ENCODE measurements around the gene GLB1L3.

Gene GLB1L3, protein sequence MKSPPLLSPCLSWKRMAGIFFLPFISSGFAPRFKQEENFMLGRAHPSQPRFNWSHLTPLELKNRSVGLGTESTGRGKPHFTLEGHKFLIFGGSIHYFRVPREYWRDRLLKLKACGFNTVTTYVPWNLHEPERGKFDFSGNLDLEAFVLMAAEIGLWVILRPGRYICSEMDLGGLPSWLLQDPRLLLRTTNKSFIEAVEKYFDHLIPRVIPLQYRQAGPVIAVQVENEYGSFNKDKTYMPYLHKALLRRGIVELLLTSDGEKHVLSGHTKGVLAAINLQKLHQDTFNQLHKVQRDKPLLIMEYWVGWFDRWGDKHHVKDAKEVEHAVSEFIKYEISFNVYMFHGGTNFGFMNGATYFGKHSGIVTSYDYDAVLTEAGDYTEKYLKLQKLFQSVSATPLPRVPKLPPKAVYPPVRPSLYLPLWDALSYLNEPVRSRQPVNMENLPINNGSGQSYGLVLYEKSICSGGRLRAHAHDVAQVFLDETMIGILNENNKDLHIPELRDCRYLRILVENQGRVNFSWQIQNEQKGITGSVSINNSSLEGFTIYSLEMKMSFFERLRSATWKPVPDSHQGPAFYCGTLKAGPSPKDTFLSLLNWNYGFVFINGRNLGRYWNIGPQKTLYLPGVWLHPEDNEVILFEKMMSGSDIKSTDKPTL

DNA sequence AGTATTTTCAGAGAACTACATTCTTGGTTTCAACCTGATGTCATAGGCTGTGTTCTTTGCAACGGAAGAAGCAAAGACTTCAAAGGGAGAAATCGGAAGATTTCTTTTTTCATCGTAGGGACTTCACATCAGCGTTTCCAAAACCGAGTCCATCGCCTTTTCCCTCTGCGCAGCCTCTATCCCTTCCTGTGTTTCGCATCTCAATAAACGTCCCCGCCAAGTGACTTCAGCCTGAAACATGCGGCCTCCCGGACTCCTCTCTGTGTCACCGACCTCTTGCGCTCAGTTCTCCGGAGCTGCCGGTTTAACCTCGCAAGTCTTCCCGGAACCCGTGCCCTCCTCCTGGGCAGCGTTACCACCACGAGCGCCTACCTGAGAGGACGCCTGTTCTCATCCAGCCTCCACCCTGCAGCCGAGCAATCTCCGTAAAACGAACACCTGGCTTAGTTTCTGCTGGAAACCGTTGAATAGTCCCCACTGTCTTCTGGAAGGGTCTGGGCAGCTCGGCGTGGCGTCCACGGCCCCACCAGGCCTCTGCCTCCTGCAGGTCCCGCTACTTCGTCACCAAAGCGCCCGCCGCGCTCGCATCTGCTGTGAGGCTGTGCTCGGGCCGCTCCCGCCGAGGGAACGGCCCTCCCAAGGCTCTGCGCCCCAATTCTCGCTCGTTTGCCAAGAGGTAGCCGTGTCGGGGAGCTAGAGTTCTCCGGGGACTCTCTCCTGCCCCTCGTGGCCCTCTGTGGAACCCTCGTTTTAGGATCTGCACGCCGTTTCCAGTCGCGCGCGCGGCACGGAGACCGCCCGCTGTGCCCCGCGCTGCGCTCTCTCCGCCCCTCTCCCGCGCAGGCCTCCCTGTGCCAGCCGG is at the start of gene GLB1L3:
TSS of gene GLB1L3 (plus strand) at position 846 of the 862 bp plus-strand sequence. CDS start 362 bp downstream, outside the sequence.
- DNase-seq (ENCODE audit: low spot score), result no peak

DNA sequence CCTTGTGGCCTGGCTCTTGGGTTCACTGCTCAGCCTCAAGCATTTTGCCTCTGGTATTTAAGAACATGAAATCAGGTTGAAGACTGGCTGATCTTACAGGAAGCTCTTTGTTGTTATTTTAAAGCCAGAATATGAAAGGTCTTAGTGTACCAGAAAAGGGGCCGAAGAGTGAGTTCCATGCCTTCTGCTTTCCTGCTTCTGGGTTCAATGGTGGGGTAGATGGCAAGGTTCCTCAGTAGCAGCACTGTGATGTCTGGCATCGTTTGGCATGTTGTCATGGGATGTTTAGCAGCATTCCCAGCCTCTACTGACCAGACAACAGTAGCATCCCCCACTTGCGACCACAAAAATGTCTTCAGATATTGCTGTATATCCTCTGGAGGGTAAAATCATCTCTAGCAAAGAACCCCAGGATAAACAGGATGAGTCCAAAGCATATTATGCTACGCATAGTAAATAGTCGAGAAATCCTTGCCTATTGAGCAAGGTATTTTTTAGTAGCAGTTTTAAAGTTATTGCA is 49.3 kb upstream of the GLB1L3 start:
- DNase-seq (ENCODE audit: low spot score), result no peak

DNA sequence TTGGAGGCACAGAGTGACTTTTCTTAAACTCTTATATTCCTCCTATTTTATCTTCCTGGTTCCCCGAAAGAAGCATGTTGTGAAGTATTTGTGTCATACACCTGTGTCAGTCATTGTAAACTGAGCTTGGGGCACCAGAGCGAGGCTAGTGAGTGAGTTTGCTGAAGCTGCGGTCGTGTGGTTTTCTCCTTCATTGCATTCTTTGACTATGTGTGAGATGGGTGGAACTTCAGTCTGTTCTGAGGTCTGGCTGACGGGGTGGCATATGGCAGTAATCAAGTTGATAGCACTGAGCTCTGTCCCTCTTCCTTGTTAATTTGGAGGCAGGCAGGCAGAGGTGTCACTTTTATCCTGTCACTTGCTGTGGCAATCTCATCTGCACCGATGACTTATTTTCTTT is 47.6 kb upstream of the GLB1L3 start:
- DNase-seq (ENCODE audit: low spot score), result no peak

DNA sequence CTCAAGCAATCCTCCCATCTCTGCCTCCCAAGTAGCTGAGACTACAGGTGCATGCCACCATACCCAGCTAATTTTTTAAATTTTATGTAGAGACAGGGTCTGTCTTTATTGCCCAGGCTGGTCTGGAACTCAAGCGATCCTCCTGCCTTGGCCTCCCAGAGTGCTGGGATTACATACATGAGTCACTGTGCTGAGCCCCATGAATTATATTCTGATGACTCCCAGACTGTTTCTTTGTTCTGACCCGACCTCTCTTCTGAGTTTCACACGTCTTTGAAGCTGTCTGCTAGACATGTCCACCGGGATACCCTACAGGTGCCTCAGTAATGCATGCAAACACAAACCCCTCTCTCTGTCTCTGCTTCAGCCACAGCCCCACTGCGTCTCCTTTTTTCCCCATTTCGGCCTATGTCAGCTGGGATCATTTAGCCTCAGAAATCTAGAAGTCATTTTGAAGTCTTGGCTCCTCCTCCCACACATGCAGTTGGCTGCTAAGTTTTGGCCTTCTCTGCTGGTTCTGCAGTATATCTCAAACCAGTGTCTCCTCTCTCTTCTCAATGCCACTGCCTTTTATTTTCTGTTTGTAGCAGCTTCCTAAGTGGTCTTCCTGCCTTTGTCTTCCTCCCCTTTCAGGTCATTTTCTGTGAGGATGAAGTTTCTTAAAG is 46.9 kb upstream of the GLB1L3 start:
- DNase-seq (ENCODE audit: low spot score), result no peak

DNA sequence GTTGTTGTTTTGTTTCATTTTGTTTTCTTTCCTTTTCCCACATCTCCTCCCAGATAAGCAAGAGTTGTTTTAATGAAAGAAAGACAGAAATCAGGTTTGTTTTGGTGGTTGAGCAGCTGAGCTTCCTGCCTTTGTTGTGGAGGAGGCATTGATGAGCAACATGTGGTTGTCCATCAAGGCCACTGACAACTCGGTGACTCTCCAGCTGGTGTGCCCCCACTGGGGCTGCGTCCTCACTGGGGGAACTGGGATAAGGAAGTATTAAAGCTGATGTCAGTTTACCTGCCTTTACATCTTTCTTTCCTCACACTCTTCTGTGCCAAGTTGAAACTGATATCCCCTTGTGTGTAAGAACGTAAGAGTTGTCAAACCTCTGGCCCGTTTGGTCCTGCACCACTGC is 45.8 kb upstream of the GLB1L3 start:
- DNase-seq (ENCODE audit: low spot score), result no peak

DNA sequence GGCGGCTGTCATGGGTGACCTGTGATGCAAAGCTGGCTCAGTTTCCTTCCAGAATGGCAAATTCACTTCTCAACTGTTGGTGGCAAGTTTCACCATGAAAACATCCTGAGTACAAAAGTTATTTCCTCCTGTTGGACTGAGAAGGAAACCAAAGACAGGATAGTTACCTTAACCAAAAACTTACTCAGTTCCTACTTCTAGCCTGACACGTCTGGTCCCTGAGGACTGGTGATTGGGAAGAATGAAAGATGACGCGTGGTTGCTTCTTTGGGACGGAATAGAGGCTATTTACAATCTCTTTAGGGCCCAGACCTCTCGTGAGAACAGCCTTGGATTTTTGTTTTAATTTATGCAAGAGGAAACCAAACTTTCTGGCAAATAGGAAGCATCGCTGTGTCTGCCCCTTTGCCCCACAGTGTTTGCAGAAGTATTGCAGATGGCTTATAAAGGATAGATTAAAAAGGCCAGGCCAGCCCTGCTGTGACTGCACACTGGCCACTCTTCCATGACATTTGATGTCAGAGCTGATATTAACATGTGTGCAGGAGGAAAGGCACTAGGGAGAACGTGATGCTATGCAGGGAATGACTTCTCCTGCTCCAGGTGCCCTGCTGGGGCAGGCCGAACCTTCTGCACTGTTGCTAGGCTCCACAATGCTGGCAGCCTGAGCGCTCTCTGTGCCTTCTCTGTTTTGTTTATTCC is 44.1 kb upstream of the GLB1L3 start:
- DNase-seq (ENCODE audit: low spot score), result no peak

DNA sequence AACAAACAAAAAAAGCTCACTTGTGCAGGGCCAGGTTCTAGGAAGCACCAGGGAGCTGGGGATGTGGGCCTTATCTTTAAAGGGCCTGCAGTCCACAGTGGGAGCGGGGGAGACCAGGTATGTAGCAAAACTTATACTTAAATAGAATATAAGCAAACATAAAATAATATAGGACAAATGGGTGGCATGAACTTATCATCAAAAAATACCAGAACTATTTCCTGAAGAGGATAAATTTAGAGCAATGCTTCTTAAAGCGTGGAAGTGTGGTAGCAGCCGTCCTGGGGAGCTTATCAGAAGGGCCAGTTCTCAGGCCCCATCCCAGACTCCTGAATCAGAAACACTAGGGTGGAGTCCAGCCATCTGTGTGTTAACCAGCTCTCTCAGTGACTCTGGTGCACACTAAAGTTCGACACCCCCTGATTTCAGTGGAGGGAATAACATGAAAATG is 42.4 kb upstream of the GLB1L3 start:
- no peak for DNase-seq (ENCODE audit: low spot score)

DNA sequence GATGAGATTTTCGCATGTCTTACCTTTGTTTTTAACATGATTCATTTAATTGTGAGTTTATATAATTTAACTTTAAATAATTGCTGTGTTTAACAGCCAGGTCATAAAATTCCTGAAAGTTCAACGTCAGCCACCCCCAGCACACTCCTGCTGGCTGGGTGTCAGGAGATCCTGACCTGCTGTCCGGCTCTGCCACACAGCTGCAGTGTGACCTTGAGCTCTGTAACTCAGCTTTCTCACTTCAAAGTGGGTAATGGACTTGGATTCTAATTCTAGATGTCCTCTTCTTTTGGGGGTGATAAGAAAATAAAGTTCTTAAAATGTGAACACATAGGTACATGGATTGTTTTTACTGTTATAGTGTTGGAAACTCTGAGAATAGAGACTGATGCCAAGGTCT is 40.8 kb upstream of the GLB1L3 start:
- no peak for DNase-seq (ENCODE audit: low spot score)

DNA sequence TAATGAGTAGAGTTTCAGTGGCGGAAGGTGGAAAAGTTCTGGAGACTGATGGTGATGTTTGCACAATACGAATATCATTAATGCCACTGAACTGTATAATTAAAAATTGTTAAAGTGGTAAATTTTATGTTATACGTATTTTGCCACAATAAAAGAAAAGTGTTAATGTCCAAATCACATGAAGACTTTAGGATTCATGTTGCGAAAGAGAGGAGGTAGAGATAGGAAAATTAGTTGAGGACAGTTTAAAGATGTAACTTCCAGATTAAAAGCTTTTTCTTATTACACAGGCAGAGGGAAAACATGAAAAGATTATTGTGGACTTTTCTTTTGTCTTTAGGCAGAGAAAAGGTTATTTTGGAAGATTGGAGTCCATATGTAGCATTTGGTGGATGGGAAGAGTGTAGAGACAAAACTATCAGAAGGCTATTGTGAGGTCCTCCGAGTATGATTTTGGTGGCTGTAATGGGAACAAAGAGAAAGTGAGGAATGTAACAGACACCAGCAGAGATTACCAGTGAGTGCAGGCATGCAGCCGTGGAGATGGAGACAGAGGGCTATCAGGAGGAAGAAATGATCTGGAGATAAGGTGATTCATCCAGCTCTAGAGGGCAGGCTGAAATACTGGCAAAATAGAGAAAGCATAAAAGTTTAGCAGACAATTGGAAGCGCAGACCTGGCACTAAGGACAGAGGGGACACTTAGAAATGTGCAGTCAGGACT is 39.2 kb upstream of the GLB1L3 start:
- DNase-seq (ENCODE audit: low spot score), result no peak

DNA sequence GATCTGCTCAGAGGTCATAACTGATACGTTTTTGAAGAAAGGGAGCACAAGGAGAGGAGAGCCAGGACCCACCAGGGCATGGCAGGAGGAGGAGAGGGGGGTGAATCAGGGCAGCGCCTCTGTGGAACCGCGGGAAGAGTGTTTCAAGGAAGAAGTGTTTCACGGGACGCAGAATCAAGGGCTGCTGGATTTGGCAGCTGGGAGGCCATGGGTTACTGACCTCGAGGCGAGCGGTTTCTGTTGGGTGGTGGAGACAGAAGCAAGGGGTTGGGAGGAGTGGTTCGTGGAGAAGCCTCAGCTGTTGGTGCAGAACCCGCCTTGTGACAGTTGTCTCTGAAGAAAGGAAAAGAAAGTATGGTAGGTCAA is 38.6 kb upstream of the GLB1L3 start:
- DNase-seq (ENCODE audit: low spot score), result no peak

DNA sequence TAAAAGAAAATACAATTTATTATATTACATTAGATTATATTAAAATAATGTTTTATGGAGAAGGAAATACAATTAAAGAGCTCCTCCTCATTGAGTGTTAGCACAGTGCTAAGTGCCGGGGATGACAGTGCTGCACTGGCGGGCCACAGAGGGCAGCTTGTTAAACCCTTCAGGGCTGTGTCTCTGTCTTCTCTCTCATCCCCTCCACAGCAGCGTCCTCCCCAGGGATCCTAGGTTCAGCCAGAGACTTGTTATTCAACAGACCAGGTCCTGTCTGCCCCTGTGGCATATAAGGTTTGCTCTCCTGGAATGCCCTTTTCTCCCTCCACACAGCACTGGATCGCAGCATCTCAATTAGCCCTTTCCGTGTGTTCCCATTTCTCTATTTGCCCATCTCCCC is 37.2 kb upstream of the GLB1L3 start:
- no peak for DNase-seq (ENCODE audit: low spot score)

DNA sequence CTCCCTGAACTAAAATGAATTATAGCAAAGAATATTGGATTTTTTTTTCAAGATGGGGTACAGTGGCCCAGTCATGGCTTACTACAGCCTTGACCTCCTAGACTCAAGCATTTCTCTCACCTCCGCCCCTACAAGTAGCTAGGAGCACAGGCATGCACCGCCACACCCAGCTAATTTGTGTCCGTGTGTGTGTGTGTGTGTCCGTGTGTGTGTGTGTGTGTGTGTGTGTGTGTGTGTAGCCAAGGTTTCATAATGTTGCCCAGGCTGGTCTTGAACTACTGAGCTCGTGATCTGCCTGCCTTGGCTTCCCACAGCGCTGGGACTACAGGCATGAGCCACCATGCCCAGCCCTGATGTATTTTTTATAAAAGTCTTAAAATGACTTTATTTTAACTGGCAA is 35.6 kb upstream of the GLB1L3 start:
- no peak for DNase-seq (ENCODE audit: low spot score)

DNA sequence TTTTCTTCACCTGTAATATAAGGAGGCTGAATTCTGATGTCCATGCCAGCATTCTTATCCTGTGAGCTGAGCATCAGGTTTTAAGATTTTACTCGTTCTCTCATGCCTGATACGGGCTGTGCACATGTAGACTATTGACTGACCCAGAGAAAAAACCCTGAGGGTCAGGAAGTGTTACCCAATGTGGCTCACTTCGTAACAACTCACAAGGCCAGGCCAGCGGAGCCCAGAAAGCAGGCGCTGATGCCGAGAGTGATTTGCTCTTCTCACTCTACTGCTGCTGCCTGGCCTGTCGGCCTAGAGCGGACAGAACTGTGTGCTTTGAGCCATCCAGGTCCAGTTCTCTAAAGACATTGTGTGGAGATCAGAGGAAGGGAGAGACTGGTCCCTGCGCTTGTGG is 33.8 kb upstream of the GLB1L3 start:
- DNase-seq (ENCODE audit: low spot score), result no peak

DNA sequence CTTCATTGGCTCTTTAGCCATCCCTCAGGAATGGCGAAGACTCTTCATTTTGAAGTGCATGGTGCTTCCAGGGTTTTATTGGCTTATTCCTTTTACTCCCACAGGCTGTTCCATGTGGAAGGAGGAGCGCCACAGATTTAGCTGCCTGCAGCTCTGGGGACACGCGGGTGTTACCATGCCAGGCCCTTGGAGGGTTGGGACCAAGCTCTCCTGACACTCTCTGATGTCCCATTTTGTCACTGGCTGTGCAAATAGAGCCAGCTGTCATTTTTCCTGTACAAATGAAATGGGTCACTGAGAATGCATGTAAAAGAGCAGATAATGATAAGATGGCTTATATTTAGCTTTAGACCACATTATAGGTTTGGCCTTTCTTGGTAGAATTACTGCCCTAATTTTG is 32.3 kb upstream of the GLB1L3 start:
- no peak for DNase-seq (ENCODE audit: low spot score)

DNA sequence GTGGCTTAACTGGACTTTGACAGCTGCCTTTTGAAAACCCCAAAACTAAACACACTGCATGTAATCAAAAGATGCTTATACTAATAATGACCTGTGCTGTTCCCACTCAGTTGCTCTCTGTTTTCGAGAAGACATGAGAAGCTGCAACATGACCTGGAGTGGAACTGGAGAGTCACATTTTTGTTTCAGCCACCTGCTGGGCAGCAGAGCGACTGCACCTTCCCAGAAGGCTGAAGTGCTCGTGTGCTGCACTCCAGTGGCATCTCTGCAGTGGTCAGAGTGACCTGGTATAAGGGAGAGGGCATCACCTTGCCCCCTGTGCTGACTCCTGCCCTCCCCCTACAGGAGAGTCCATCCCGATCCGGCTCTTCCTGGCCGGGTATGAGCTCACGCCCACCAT is 31.6 kb upstream of the GLB1L3 start:
- peak; percentile 34 for DNase-seq (ENCODE audit: low spot score)

DNA sequence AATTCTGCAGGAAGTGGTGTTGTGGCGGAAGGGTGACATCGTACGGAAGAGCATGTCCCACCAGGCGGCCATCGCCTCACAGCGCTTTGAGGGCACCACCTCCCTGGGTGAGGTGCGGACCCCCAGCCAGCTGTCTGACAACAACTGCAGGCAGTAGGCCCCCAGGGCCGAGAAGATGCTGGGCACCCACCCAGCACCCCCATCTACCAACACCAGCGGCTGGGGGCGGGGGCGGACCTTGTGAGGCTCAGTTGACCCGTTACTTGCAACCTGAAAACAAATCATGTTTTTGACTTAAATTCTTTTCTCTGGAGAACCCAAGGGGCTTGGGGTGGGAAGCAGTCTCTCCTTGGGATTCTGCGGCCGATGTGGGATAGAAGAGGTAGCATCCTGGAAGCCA is 30.7 kb upstream of the GLB1L3 start:
- DNase-seq (ENCODE audit: low spot score), result no peak

DNA sequence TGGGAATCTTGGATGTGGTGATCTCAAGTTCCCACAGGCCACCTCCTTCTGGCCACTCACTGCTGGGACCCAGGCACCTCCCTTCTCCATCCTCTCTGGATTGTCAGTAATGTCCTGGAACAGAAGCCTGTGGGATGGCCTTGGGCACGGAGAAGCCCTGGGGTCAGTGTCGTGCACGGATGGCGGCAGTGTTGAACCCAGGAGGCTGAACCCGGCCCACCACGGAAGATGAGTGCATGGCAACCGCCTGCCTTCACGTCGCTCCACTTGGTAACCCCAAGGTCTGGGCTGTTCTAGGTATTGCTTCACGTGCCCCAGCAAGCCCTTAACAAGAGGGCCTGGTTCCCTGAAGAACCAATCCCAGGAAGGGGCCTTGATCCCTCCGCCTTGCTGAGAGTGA is 30.1 kb upstream of the GLB1L3 start:
- no peak for DNase-seq (ENCODE audit: low spot score)

DNA sequence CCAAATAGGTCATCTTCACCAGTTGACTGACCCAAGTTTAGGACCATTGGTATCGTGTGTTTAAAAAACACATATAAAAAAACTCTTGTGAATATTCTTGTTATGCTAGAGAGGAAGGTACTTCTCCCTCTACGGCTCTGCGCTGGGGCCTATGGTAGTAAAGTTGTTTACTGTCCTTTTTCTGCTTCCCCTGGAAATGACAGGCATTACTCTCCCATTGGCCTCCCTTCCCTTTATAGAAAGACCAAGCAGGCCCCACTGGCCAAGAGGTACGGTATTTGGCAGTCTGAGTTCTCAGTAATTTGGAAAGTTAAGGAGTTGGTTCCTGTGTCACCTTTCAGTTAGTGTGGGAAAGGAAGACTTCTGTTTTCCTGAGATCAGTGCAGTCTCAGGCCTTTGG is 29.5 kb upstream of the GLB1L3 start:
- DNase-seq (ENCODE audit: low spot score), result no peak

DNA sequence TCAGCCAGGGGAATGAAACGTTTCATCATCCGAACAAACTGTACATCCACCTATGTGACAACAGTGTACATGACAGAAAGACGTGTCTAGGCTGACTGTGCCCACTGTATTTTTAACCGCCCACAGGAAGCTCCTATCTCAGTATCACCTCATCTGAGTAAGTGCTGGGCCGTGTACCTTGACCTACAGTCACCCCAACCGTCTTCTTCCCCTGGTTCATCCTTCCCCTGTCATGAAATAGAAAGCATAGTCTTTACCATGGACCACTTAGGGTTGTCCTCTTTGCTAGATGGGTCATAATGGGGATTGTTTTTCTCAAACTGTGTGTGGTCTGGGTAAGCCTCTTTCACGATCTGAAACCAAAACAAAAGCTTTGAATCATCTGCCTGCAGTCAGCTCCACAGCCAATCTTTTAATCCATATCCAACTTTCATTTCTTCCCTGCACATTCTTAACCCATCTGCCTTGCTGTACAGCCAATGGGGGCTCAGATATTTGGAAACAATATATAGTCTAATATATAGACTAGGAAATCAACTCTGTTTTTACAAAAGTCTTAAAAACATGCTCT is 27.2 kb upstream of the GLB1L3 start:
- no peak for DNase-seq (ENCODE audit: low spot score)

DNA sequence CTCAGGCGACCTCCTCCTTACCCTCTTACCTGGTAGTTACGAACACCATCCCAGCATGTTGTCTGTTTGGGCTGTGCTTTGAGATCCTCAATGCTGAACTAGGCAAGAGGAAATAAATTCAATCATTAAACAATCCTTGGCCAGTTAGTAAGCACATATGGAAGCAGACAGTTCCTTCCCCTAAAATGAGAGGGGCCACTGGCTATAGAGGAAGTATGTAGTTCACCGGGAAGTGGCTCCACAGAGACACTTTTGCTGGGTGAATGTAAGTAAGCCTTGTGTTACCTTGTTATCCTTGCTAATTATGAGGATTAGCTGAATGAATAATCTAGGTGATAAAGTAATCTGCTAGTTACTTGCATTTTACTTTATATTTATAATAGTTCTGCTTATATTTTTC is 25.9 kb upstream of the GLB1L3 start:
- no peak for DNase-seq (ENCODE audit: low spot score)

Measured in SW480 (cell line).